ENCODE measurements around the gene IL1RAPL1.
"Not testable (repeated sequence)": the region's sequence is repeated elsewhere in the genome, so short reads cannot be mapped to it uniquely, and the experiment has no call there.

The IL1RAPL1 gene

DNA sequence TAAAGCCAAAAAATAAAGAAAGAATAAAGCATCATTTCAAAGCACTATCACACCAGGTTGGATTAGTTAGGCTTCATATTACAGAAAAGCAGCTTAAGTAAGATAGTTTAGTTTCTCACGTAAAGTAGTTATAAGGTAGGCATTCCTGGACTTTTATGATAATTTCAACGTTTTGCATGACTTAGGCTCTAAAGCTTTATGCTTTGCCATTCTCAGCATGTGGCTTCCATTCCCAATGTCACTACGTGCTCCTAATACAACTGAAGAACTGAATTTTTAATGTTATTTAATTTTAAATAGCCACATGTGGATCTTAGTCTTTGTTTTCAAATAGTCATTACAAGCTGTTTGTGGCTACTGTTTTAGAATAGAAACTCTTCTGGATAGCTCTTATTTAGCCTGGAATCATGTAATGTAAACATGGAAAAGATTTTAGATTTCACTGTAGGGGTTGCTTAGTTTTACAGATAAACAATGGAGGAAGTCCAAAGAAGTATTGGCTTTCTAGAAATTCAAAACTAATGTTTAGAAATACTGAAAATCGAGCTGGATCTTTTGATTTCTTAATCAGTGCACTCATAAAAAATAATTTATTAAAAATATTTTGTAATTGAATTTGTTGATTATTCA is 710.0 kb downstream of the IL1RAPL1 start:
- no peaks in the 10 kb centered on the region for H3K4me1 ChIP-seq (ENCODE audit: control insufficient read depth in 1 of 2, insufficient read depth in 1 of 2, low read depth in 1 of 2, low read length in 1 of 2)
- no peak overlapping the region for H3K27ac ChIP-seq
- H3K27me3 ChIP-seq, result no peaks in the 10 kb centered on the region
- H3K9me3 ChIP-seq, result no peaks in the 10 kb centered on the region
- H3K4me3 ChIP-seq (ENCODE audit: low read depth in 1 of 2, low read length in 1 of 2), result no peak overlapping the region
- no peaks in the 10 kb centered on the region for H3K36me3 ChIP-seq
- TF ChIP-seq, protein P1, sequence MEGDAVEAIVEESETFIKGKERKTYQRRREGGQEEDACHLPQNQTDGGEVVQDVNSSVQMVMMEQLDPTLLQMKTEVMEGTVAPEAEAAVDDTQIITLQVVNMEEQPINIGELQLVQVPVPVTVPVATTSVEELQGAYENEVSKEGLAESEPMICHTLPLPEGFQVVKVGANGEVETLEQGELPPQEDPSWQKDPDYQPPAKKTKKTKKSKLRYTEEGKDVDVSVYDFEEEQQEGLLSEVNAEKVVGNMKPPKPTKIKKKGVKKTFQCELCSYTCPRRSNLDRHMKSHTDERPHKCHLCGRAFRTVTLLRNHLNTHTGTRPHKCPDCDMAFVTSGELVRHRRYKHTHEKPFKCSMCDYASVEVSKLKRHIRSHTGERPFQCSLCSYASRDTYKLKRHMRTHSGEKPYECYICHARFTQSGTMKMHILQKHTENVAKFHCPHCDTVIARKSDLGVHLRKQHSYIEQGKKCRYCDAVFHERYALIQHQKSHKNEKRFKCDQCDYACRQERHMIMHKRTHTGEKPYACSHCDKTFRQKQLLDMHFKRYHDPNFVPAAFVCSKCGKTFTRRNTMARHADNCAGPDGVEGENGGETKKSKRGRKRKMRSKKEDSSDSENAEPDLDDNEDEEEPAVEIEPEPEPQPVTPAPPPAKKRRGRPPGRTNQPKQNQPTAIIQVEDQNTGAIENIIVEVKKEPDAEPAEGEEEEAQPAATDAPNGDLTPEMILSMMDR (IDR thresholded peaks at IDR 0.05), result no peak

DNA sequence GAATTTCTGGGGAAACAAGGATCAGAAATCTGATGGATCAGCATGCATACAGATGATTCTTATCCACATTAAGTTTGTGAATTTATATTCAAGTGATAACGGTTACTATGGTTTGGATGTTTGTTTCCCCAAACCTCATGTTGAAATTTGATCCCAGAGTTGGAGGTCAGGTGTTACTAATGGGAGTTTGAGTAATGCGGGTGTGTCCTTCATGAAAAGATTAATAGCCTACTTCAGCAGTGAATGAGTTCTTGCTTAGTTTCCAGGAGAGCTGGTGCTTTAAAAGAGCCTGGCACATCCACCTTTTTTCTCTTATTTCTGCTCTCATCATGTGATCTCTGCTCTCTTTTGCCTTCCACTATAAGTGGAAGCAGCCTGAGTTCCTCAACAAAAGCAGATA is 712.4 kb downstream of the IL1RAPL1 start:
- no peaks in the 10 kb centered on the region for H3K27me3 ChIP-seq
- no peak overlapping the region for H3K4me3 ChIP-seq (ENCODE audit: low read depth in 1 of 2, low read length in 1 of 2)
- no peaks in the 10 kb centered on the region for H3K4me1 ChIP-seq (ENCODE audit: control insufficient read depth in 1 of 2, insufficient read depth in 1 of 2, low read depth in 1 of 2, low read length in 1 of 2)
- no peaks in the 10 kb centered on the region for H3K9me3 ChIP-seq
- H3K36me3 ChIP-seq, result no peaks in the 10 kb centered on the region
- TF ChIP-seq, protein P1 (IDR thresholded peaks at IDR 0.05), result no peak
- H3K27ac ChIP-seq, result no peak overlapping the region

DNA sequence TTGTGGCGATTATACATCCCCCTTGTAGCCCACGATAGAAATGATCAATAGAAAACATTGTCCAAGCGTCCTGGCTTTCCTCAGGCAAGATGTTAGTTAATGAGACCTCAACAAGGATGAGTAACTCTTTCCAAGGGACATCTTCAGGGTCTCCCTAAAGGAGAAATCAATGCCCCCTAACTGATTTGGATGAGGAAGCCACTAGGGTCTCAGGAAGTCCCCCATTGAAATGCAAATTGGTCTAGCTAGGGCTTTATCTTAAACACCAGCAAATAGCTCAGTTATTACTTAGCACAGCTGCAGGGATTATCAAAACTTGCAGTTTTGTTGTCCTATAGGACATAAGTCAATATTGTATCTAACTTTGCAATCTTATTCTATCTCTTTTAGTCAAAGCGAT is 721.5 kb downstream of the IL1RAPL1 start:
- Histone ChIP-seq H3K36me3 (no peaks in the 10 kb centered on the region), H3K27me3 (no peaks in the 10 kb centered on the region), H3K4me1 (ENCODE audit: control insufficient read depth in 1 of 2, insufficient read depth in 1 of 2, low read depth in 1 of 2, low read length in 1 of 2) (no peaks in the 10 kb centered on the region), H3K4me3 (ENCODE audit: low read depth in 1 of 2, low read length in 1 of 2) (no peak overlapping the region), H3K27ac (no peak overlapping the region), H3K9me3 (no peaks in the 10 kb centered on the region)
- TF ChIP-seq, protein P1 (IDR thresholded peaks at IDR 0.05), result no peak

DNA sequence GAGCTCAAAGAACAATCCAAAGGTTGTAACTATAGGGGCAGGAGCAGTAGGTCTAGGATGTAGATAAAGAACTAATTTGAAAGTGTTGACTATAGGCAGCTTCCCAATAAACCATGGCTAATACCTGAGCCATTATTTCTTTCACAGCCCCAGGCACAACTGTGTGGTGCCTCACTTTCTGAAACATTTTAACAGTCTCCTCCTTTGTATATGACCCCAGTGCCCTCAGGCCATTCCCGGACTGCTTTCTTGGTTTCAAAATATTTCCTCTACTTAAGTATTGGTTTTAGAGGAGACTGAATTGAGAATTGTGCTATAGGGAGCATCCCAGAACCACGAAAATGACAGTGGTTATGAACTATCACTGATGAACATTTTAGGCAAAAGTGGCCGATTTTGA is 728.7 kb downstream of the IL1RAPL1 start:
- no peaks in the 10 kb centered on the region for H3K27me3 ChIP-seq
- TF ChIP-seq, protein P1 (IDR thresholded peaks at IDR 0.05), result no peak
- H3K4me3 ChIP-seq (ENCODE audit: low read depth in 1 of 2, low read length in 1 of 2), result no peak overlapping the region
- no peak overlapping the region for H3K27ac ChIP-seq
- H3K9me3 ChIP-seq, result no peaks in the 10 kb centered on the region
- H3K4me1 ChIP-seq (ENCODE audit: control insufficient read depth in 1 of 2, insufficient read depth in 1 of 2, low read depth in 1 of 2, low read length in 1 of 2), result no peaks in the 10 kb centered on the region
- H3K36me3 ChIP-seq, result no peaks in the 10 kb centered on the region

DNA sequence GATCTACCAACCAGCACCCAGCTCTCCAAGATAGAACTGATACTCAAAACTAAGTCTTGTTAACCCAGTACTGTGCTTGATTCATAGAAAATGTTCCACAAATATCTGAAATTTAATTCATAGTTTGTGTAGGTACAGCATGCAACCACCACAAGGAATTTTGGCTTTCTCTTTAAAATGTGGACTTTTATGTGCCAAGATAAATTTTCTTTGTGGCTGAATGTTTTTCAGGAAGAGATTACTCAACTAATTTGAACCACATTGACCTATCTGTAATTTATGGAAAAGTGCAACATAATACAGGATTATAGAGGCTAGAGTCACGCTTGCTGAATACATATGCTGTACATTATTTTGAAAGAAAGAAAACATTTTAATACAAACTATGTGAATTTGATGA is 730.8 kb downstream of the IL1RAPL1 start:
- Histone ChIP-seq H3K27me3 (no peaks in the 10 kb centered on the region), H3K4me1 (ENCODE audit: control insufficient read depth in 1 of 2, insufficient read depth in 1 of 2, low read depth in 1 of 2, low read length in 1 of 2) (no peaks in the 10 kb centered on the region), H3K4me3 (ENCODE audit: low read depth in 1 of 2, low read length in 1 of 2) (no peak overlapping the region), H3K27ac (no peak overlapping the region), H3K9me3 (no peaks in the 10 kb centered on the region), H3K36me3 (no peaks in the 10 kb centered on the region)
- TF ChIP-seq, protein P1 (IDR thresholded peaks at IDR 0.05), result no peak

DNA sequence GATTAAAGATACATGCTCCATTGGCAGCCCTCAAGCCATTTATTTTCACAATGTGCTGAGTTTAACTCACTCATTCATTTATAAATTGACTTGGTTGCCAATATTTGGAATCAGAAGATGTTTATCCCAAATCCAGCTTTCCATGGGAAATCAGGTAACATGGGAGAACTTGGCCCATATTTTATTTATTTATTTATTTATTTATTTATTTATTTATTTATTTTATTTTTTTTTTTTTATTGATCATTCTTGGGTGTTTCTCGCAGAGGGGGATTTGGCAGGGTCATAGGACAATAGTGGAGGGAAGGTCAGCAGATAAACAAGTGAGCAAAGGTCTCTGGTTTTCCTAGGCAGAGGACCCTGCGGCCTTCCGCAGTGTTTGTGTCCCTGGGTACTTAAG is 745.2 kb downstream of the IL1RAPL1 start:
- not testable (repeated sequence) for H3K27ac ChIP-seq; H3K4me3 ChIP-seq (ENCODE audit: low read depth in 1 of 2, low read length in 1 of 2); H3K36me3 ChIP-seq; H3K9me3 ChIP-seq; H3K4me1 ChIP-seq (ENCODE audit: control insufficient read depth in 1 of 2, insufficient read depth in 1 of 2, low read depth in 1 of 2, low read length in 1 of 2); H3K27me3 ChIP-seq

DNA sequence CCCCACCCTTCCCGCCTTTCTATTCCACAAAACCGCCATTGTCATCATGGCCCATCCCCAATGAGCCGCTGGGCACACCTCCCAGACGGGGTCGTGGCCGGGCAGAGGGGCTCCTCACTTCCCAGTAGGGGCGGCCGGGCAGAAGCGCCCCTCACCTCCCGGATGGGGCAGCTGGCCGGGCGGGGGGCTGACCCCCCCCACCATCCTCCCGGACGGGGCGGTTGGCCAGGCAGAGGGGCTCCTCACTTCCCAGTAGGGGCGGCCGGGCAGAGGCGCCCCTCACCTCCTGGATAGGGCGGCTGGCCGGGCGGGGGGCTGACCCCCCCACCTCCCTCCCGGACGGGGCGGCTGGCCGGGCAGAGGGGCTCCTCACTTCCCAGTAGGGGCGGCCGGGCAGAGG is 745.8 kb downstream of the IL1RAPL1 start:
- not testable (repeated sequence) for H3K27ac ChIP-seq; H3K4me1 ChIP-seq (ENCODE audit: control insufficient read depth in 1 of 2, insufficient read depth in 1 of 2, low read depth in 1 of 2, low read length in 1 of 2); H3K27me3 ChIP-seq; H3K4me3 ChIP-seq (ENCODE audit: low read depth in 1 of 2, low read length in 1 of 2); H3K36me3 ChIP-seq; H3K9me3 ChIP-seq

Data from neutrophil (primary cell).